ENCODE data around the gene CXCR4.
A peak's percentile ranks its signal among the peaks of the same experiment; 100 is the strongest.

CXCR4 gene

GRCh38 chr2:136117909-136118818 lies at the start of gene CXCR4:
Gene CXCR4, minus strand, starts transcription at chr2:136118149. Its CDS starts 89 bp downstream, at chr2:136118060.
- Histone ChIP-seq H3K27me3 (ENCODE audit: control insufficient read depth, insufficient read depth, low read length) (peaks cover 75% of the 10 kb centered on the region), H3K9ac (ENCODE audit: low read depth, low read length) (peak within 1 kb of the TSS; percentile 0; the same call in 1 of the 2 replicates), H3K4me3 (ENCODE audit: low read depth, low read length) (peak within 1 kb of the TSS; percentile 67)

GRCh38 chr2:136164280-136164776 lies 46.4 kb upstream of the CXCR4 start:
- H3K27ac ChIP-seq (ENCODE audit: low read depth, low read length), result no peak overlapping the region
- no peaks in the 10 kb centered on the region for H3K9me3 ChIP-seq (ENCODE audit: control insufficient read depth, insufficient read depth, low read length)
- no peaks in the 10 kb centered on the region for H3K36me3 ChIP-seq (ENCODE audit: control insufficient read depth, insufficient read depth, low read length)
- no peaks in the 10 kb centered on the region for H3K4me1 ChIP-seq (ENCODE audit: control insufficient read depth, insufficient read depth, low read length)
- no peaks in the 10 kb centered on the region for H3K27me3 ChIP-seq (ENCODE audit: control insufficient read depth, insufficient read depth, low read length)
- no peak overlapping the region for H3K4me3 ChIP-seq (ENCODE audit: low read depth, low read length)
- H3K9ac ChIP-seq (ENCODE audit: low read depth, low read length), result no peak overlapping the region

More at GRCh38 chr2:136117909-136118818, at the start of gene CXCR4:
- peaks cover 10% of the 10 kb centered on the region; the same call in 1 of the 2 replicates for H3K36me3 ChIP-seq (ENCODE audit: control insufficient read depth, insufficient read depth, low read length)
- H3K4me1 ChIP-seq (ENCODE audit: control insufficient read depth, insufficient read depth, low read length), result peaks cover 15% of the 10 kb centered on the region
- H3K27ac ChIP-seq (ENCODE audit: low read depth, low read length), result no peak within 1 kb of the TSS
- no peaks in the 10 kb centered on the region for H3K9me3 ChIP-seq (ENCODE audit: control insufficient read depth, insufficient read depth, low read length)

- Histone ChIP-seq H3K9ac (ENCODE audit: low read depth, low read length) (no peak overlapping the region), H3K4me3 (ENCODE audit: low read depth, low read length) (no peak overlapping the region), H3K9me3 (ENCODE audit: control insufficient read depth, insufficient read depth, low read length) (no peaks in the 10 kb centered on the region), H3K36me3 (ENCODE audit: control insufficient read depth, insufficient read depth, low read length) (no peaks in the 10 kb centered on the region), H3K27me3 (ENCODE audit: control insufficient read depth, insufficient read depth, low read length) (no peaks in the 10 kb centered on the region), H3K4me1 (ENCODE audit: control insufficient read depth, insufficient read depth, low read length) (no peaks in the 10 kb centered on the region), H3K27ac (ENCODE audit: low read depth, low read length) (no peak overlapping the region)
Observed at GRCh38 chr2:136162438-136162837, 44.5 kb upstream of the CXCR4 start.

- H3K27me3 ChIP-seq (ENCODE audit: control insufficient read depth, insufficient read depth, low read length), result no peaks in the 10 kb centered on the region
- no peak overlapping the region for H3K27ac ChIP-seq (ENCODE audit: low read depth, low read length)
- H3K36me3 ChIP-seq (ENCODE audit: control insufficient read depth, insufficient read depth, low read length), result no peaks in the 10 kb centered on the region
- H3K4me1 ChIP-seq (ENCODE audit: control insufficient read depth, insufficient read depth, low read length), result no peaks in the 10 kb centered on the region
- H3K4me3 ChIP-seq (ENCODE audit: low read depth, low read length), result no peak overlapping the region
- no peaks in the 10 kb centered on the region for H3K9me3 ChIP-seq (ENCODE audit: control insufficient read depth, insufficient read depth, low read length)
- no peak overlapping the region for H3K9ac ChIP-seq (ENCODE audit: low read depth, low read length)
Observed at GRCh38 chr2:136156411-136156810, 38.5 kb upstream of the CXCR4 start.

GRCh38 chr2:136154384-136154783 lies 36.4 kb upstream of the CXCR4 start:
- H3K36me3 ChIP-seq (ENCODE audit: control insufficient read depth, insufficient read depth, low read length), result no peaks in the 10 kb centered on the region
- H3K27me3 ChIP-seq (ENCODE audit: control insufficient read depth, insufficient read depth, low read length), result no peaks in the 10 kb centered on the region
- H3K9ac ChIP-seq (ENCODE audit: low read depth, low read length), result no peak overlapping the region
- H3K9me3 ChIP-seq (ENCODE audit: control insufficient read depth, insufficient read depth, low read length), result no peaks in the 10 kb centered on the region
- no peak overlapping the region for H3K4me3 ChIP-seq (ENCODE audit: low read depth, low read length)
- H3K4me1 ChIP-seq (ENCODE audit: control insufficient read depth, insufficient read depth, low read length), result no peaks in the 10 kb centered on the region
- H3K27ac ChIP-seq (ENCODE audit: low read depth, low read length), result no peak overlapping the region

- Histone ChIP-seq H3K27me3 (ENCODE audit: control insufficient read depth, insufficient read depth, low read length) (no peaks in the 10 kb centered on the region), H3K36me3 (ENCODE audit: control insufficient read depth, insufficient read depth, low read length) (no peaks in the 10 kb centered on the region), H3K4me1 (ENCODE audit: control insufficient read depth, insufficient read depth, low read length) (no peaks in the 10 kb centered on the region), H3K9ac (ENCODE audit: low read depth, low read length) (no peak overlapping the region), H3K4me3 (ENCODE audit: low read depth, low read length) (no peak overlapping the region), H3K9me3 (ENCODE audit: control insufficient read depth, insufficient read depth, low read length) (no peaks in the 10 kb centered on the region), H3K27ac (ENCODE audit: low read depth, low read length) (no peak overlapping the region)
Observed at GRCh38 chr2:136151021-136151971, 33.3 kb upstream of the CXCR4 start.

DNA sequence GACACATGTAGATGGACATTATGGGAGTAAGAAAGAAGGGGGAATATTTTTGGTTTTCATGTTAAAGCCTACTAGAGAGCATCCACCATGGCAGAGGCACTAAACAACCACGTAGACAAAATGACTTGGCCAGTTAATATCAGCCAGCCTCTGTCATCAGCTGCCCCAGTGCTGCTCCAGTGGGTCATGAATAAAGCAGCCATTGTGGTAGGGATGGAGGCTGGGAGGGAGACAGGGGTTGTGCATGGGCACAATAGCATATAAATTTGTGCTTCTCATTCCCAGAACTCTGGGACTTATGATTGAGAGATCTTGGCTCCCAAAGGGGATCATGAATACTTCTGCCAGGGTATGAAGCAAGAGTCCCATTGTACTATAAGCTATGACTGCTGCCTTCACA lies 31.1 kb upstream of the CXCR4 start:
- no peak overlapping the region for H3K4me3 ChIP-seq (ENCODE audit: low read depth, low read length)
- H3K9me3 ChIP-seq (ENCODE audit: control insufficient read depth, insufficient read depth, low read length), result no peaks in the 10 kb centered on the region
- no peaks in the 10 kb centered on the region for H3K4me1 ChIP-seq (ENCODE audit: control insufficient read depth, insufficient read depth, low read length)
- H3K27me3 ChIP-seq (ENCODE audit: control insufficient read depth, insufficient read depth, low read length), result no peaks in the 10 kb centered on the region
- no peak overlapping the region for H3K9ac ChIP-seq (ENCODE audit: low read depth, low read length)
- H3K36me3 ChIP-seq (ENCODE audit: control insufficient read depth, insufficient read depth, low read length), result no peaks in the 10 kb centered on the region
- no peak overlapping the region for H3K27ac ChIP-seq (ENCODE audit: low read depth, low read length)

GRCh38 chr2:136146564-136146963 lies 28.6 kb upstream of the CXCR4 start:
- H3K4me3 ChIP-seq (ENCODE audit: low read depth, low read length), result no peak overlapping the region
- H3K27me3 ChIP-seq (ENCODE audit: control insufficient read depth, insufficient read depth, low read length), result no peaks in the 10 kb centered on the region
- H3K9ac ChIP-seq (ENCODE audit: low read depth, low read length), result no peak overlapping the region
- no peak overlapping the region for H3K27ac ChIP-seq (ENCODE audit: low read depth, low read length)
- H3K4me1 ChIP-seq (ENCODE audit: control insufficient read depth, insufficient read depth, low read length), result 0 out of 2 replicates have a peak, but pooled peaks cover 5% of the 10 kb centered on the region
- H3K36me3 ChIP-seq (ENCODE audit: control insufficient read depth, insufficient read depth, low read length), result no peaks in the 10 kb centered on the region
- H3K9me3 ChIP-seq (ENCODE audit: control insufficient read depth, insufficient read depth, low read length), result no peaks in the 10 kb centered on the region

- Histone ChIP-seq H3K27me3 (ENCODE audit: control insufficient read depth, insufficient read depth, low read length) (no peaks in the 10 kb centered on the region), H3K27ac (ENCODE audit: low read depth, low read length) (no peak overlapping the region), H3K9ac (ENCODE audit: low read depth, low read length) (no peak overlapping the region), H3K9me3 (ENCODE audit: control insufficient read depth, insufficient read depth, low read length) (no peaks in the 10 kb centered on the region), H3K4me1 (ENCODE audit: control insufficient read depth, insufficient read depth, low read length) (peaks cover 11% of the 10 kb centered on the region; the same call in 1 of the 2 replicates), H3K36me3 (ENCODE audit: control insufficient read depth, insufficient read depth, low read length) (no peaks in the 10 kb centered on the region), H3K4me3 (ENCODE audit: low read depth, low read length) (no peak overlapping the region)
Observed at GRCh38 chr2:136143603-136144451, 25.9 kb upstream of the CXCR4 start.

- H3K27me3 ChIP-seq (ENCODE audit: control insufficient read depth, insufficient read depth, low read length), result no peaks in the 10 kb centered on the region
- no peak overlapping the region for H3K9ac ChIP-seq (ENCODE audit: low read depth, low read length)
- no peaks in the 10 kb centered on the region for H3K36me3 ChIP-seq (ENCODE audit: control insufficient read depth, insufficient read depth, low read length)
- no peaks in the 10 kb centered on the region for H3K9me3 ChIP-seq (ENCODE audit: control insufficient read depth, insufficient read depth, low read length)
- peaks cover 11% of the 10 kb centered on the region; the same call in 1 of the 2 replicates for H3K4me1 ChIP-seq (ENCODE audit: control insufficient read depth, insufficient read depth, low read length)
- no peak overlapping the region for H3K27ac ChIP-seq (ENCODE audit: low read depth, low read length)
- H3K4me3 ChIP-seq (ENCODE audit: low read depth, low read length), result no peak overlapping the region
Observed at GRCh38 chr2:136141510-136142149, 23.7 kb upstream of the CXCR4 start.

All from HUES48 (cell line).